OCI-M1 (cell line): ENCODE data around the gene SYT11.
"Not testable (repeated sequence)": the region's sequence is repeated elsewhere in the genome, so short reads cannot be mapped to it uniquely, and the experiment has no call there.

Experiments used
- DNase-seq: peaks from one replicate; lab custom pipeline; 2025; lab: John Stamatoyannopoulos, UW

Gene SYT11

DNA sequence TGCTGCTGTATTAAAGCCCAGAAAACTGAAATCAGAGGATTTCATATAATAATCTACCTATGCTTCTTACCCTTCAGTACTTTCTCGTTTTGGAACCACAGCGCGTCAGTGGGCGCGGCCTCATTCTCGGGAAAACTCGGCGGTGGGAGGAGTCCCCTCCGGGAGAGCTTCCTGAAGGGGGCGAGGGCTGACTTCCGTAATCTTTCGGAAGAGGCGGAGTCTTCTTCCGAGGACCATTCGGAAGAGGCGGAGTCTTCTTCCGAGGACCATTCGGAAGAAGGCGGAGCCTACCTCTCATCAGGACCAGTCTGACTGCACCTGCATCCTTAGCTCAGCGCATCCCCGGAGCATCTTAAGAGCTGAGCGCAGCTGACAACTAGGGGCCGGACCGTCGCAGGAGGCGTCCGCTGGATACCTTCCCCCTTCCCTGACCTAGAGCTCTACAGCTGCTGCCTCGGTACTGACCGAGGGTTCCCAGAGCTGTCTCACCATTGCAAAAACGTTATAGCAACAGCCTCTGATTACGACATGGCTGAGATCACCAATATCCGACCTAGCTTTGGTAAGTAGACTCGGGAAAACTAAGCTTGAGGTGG, at the start of gene SYT11:
Gene SYT11, plus strand, starts transcription at position 334 of the 596 bp plus-strand sequence. Its CDS starts 195 bp downstream, at position 529.
- DNase-seq = peak; percentile 99

- no peak for DNase-seq
Observed at GRCh38 chr1:155812878-155813277, 46.5 kb upstream of the SYT11 start.

DNA sequence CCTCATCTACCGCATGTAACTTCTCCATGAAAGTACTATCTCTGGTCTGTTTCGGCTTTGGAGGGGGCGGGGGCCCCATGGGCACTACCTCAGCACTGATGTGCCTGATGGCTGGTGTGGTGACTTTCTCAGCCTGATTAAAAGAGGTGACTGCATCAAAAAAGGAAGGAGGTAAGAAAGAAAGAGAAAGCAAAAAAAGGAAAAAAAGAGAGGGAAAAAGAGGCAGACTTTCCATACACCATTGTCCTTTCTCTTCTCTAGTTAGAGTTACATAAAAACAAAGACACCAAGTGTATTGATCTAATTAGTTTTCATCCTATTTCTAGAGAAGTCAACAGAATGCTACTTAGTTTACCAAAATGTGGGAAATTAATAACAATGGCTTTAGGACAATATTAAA, 45.7 kb upstream of the SYT11 start:
- no peak for DNase-seq

DNA sequence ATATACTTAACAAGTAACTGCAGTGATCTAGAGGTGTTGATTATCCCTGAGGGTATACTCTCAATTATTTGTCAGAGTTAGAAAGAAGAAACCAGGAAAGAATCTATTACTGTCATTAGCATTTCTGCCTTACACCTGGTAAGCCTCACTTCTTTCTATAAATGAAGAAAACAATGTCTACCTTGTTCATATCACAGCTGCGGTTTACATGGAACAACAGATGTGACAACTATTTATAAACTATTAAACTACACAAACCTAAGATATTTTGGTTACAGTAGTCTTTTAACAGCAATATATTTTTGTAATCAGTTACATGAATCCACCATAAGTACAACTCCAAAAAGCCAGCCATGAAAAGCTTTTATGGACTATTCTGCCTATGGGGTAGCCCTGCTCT, 43.0 kb upstream of the SYT11 start:
- no peak for DNase-seq

GRCh38 chr1:155827450-155827849, 31.9 kb upstream of the SYT11 start:
- no peak for DNase-seq

- no peak for DNase-seq
Observed at GRCh38 chr1:155831279-155831976, 27.9 kb upstream of the SYT11 start.

DNA sequence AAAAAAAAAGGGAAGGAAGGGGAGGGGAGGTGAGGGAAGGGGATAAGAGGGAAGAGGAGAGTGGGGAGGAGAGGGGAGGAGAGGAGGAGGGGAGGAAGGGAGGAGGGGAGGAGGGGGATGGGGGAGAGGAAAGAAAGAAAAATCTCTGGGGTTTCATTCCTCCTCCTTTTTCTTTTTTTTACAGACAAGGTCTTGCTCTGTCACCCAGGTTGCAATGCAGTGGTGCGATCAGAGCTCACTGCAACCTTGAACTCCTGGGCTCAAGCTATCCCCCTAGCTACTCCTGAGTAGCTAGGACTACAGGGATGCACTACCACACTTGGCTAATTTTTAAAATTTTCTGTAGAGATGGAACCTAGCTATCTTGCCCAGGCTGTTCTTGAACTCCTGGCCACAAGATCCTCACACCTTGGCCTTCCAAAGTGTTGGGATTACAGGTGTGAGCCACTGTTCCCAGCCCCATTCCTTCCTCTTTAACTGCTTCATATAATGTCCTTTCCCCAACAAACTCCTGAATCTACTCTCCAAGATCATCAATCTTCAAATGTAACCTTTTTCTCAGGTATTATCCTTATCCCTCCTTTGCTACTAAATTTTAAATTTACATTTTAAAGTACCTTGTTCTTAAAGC, 25.6 kb upstream of the SYT11 start:
- DNase-seq = no peak

DNA sequence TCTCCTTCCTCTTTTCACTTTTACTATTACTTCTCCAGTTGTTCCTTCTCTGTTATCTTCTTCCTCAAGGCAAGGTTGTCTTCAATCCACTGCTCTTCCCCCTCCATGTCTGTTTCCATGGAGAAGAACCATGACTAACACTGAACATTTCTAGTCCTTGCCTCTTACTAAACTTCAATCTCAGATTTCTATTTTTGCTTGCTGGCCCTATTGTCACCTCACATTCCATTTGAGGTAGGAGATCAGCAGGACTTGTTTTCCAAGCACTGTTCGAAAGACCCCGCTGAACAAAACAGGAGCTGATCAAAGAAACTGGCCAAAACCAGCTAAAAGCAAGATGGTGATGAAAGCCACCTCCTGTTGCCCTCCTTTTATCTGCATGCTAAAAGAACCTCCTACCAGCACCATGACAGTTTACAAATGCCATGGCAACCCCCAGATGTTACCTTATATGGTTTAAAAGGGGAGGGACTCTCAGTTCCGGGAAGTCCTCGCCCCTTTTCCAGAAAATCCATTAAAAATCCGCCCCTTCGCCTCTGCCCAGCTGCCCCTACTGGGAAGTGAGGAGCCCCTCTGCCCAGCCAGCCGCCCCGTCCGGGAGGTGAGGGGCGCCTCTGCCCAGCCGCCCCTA, 25.0 kb upstream of the SYT11 start:
- DNase-seq = peak; percentile 91

DNA sequence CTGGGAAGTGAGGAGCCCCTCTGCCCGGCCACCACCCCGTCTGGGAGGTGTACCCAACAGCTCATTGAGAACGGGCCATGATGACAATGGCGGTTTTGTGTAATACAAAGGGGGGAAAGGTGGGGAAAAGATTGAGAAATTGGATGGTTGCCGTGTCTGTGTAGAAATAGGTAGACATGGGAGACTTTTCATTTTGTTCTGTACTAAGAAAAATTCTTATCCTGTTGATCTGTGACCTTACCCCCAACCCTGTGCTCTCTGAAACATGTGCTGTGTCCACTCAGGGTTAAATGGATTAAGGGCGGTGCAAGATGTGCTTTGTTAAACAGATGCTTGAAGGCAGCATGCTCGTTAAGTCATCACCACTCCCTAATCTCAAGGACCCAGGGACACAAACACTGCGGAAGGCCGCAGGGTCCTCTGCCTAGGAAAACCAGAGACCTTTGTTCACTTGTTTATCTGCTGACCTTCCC, 24.4 kb upstream of the SYT11 start:
- not testable (repeated sequence) for DNase-seq

DNA sequence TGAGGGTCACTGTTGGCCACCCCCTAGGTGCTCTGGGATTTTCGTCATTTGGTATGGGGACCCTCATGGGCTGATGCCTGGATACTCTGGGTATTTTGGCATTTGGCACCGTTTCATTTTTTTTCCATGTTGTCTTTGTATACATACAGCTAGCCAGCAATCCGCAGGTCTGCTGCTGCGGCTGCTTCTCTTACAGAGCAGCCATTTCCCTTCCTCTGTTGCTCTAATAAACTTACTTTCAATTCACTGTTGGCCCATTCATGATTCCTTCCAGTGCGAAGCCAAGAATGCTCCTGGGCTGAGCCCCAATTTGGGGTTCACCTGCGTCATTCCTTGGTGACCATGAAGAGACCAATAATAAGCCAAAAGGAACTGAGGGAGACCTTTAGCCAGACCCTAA, 23.8 kb upstream of the SYT11 start:
- no peak for DNase-seq

- no peak for DNase-seq
Observed at GRCh38 chr1:155840386-155840785, 19.0 kb upstream of the SYT11 start.

- DNase-seq = no peak
Observed at GRCh38 chr1:155844860-155845421, 14.4 kb upstream of the SYT11 start.

DNA sequence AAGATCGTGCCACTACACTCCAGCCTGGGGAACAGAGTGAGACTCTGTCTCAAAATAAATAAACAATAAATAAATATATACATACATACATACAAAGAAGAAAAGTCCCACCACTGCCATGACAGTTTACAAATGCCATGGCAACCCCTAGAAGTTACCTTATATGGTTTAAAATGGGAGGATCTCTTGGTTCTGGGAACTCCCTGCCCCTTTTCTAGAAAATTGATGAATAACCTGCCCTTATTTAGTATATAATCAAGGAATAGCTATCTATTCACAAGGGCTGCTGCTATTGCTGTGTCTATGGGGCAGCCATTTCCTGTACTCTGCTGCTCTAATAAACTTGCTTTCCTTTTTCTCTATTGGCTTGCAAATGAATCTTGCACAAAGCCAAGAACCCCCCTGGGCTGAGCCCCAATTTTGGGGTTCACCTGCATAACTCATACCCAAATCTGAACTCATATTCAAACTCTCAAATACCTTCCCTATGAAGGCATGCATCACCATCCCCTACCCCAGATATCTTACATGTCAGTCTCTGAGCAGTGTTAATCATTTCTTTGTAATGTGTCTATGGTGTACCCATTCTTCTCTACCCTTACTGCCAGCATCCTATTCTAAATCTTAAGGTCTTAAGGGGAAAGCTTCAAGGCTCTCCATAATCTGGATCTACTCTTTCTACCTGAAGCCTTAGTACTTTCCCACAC, 11.4 kb upstream of the SYT11 start:
- peak; percentile 83 for DNase-seq

- no peak for DNase-seq
Observed at GRCh38 chr1:155850345-155850744, 9.0 kb upstream of the SYT11 start.

DNA sequence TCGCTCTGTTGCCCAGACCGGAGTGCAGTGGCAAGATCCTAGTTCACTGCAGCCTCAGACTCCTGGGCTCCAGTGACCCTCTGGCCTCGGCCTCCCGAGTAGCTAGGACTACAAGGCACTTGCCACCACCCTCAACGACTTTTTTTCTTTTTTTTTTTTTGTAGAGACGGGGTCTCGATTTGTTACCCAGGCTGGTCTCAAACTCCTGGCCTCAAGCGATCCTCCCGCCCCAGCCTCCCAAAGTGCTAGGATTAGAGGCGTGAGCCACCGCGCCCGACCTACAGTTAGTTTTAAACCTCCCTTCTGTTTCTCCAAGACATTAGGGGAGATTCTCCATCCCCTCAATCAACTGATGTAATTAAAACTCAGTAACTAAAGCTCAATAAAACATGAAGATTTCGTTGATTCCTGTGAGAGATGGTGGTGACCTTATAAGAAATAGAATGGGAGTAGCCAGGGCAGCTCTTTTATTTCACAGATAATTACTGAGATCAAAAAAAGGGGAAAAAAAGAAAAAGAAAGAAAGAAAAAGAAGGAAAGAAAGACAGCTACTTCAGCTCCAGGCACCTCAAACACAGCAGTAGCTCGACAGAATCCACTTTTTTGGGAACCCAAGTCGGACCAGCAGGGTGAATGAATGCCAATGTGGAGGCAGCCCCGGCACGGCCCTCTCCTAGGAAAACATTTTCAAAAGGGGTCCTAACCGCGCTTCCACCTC, 3.0 kb upstream of the SYT11 start:
- no peak for DNase-seq

- peak; percentile 97 for DNase-seq
Observed at GRCh38 chr1:155856975-155857930, 2.1 kb upstream of the SYT11 start, which contains the start of gene GON4L. Gene GON4L (minus strand): TSS chr1:155857214. CDS start chr1:155853780, 3,434 bp downstream.

GRCh38 chr1:155858800-155859233, 550 bp upstream of the SYT11 start:
- no peak for DNase-seq

DNA sequence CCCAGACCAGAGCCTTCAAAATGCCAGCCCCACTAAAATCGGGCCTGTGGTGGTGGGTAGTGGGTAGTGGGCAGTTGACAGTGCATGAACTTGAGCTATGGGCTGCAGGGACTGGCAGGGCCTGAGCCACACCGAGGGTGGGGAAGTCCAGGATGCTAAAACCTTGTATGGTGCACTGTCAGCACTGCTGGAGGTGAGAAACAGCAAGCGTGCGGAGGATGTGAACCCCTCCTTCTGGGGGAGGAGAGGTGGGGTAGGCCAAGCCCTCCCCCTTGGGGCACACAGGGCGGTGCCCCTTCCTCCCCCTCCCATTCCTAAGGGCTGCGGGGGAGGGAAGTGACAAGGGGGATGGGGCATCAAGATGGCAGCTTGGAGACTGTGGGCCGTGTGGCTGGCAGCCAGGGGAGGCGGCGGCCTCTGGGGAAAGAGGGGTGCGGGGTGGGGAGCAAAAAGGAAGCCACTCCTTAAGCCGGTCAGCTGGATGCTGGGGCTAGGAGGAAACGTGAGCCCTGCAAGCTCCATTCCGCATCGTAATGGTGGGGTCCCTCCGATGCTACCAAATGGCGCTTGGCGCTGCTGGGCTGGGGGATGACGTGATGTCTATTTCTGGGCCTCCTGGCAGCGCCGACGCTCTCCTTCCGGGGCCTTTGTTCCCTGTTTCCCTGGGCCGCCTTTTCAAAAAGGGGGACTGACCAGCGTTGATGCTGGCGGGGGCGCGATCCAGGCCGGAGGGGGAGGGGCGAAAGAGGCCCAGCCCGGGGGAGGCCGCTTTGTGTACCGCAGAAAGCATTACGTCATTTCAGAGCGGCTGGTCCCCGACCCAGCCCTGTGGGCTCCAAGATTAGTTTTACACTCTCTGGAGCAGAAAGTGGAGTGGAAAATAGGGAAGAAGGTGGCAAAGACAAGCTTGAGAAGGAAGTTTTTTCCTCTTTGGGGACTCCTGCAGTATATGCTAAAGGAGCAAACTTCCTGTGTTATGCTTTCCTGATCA, 809 bp downstream of the SYT11 start:
- peak; percentile 94 for DNase-seq
